ENCODE results near the gene ESYT2. TPM values are rescaled to one million over a fixed set of nuclear protein-coding genes. Genes with fewer than 3 reads are reported as not detected.

Gene ESYT2
- total RNA-seq, 1 experiment from 2014 or later = 78.6 TPM

- no peak for DNase-seq (ENCODE audit: unreplicated experiment)
- TF ChIP-seq, protein P1, sequence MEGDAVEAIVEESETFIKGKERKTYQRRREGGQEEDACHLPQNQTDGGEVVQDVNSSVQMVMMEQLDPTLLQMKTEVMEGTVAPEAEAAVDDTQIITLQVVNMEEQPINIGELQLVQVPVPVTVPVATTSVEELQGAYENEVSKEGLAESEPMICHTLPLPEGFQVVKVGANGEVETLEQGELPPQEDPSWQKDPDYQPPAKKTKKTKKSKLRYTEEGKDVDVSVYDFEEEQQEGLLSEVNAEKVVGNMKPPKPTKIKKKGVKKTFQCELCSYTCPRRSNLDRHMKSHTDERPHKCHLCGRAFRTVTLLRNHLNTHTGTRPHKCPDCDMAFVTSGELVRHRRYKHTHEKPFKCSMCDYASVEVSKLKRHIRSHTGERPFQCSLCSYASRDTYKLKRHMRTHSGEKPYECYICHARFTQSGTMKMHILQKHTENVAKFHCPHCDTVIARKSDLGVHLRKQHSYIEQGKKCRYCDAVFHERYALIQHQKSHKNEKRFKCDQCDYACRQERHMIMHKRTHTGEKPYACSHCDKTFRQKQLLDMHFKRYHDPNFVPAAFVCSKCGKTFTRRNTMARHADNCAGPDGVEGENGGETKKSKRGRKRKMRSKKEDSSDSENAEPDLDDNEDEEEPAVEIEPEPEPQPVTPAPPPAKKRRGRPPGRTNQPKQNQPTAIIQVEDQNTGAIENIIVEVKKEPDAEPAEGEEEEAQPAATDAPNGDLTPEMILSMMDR (IDR thresholded peaks at IDR 0.05; ENCODE audit: unreplicated experiment) = no peak
- ChIA-PET CTCF (interaction anchor here (0.7 to 1.3 kb wide), 2 partner anchors 17 to 22 kb away, joined by 3 to 5 read pairs; no protein-coding TSS in a partner anchor), POLR2A (interaction anchor here (0.7 to 1.0 kb wide), 3 partner anchors 15 to 231 kb away, joined by 3 to 4 read pairs (median 3); no protein-coding TSS in a partner anchor)
- no peak overlapping the region for H3K27ac Mint-ChIP-seq (ENCODE audit: low read depth, unreplicated experiment)
- H3K4me1 Mint-ChIP-seq (ENCODE audit: insufficient read depth, unreplicated experiment) = no peaks in the 10 kb centered on the region
- no peak overlapping the region for H3K4me3 Mint-ChIP-seq (ENCODE audit: unreplicated experiment)
- BruUV-seq (replicated peaks) = no TSS peak
- no peaks in the 10 kb centered on the region for H3K27me3 Mint-ChIP-seq (ENCODE audit: insufficient read depth, unreplicated experiment)
- intact Hi-C loops (cut with micrococcal nuclease) = no loop called here
- peaks cover 85% of the 10 kb centered on the region for H3K36me3 Mint-ChIP-seq (ENCODE audit: insufficient read depth, unreplicated experiment)
- no peaks in the 10 kb centered on the region for H3K9me3 Mint-ChIP-seq (ENCODE audit: unreplicated experiment)
Observed at GRCh38 chr7:158733220-158733519, 96.1 kb downstream of the ESYT2 start.

GRCh38 chr7:158732494-158733219, 96.7 kb downstream of the ESYT2 start:
- H3K36me3 Mint-ChIP-seq (ENCODE audit: insufficient read depth, unreplicated experiment) = peaks cover 80% of the 10 kb centered on the region
- H3K4me3 Mint-ChIP-seq (ENCODE audit: unreplicated experiment) = no peak overlapping the region
- no peaks in the 10 kb centered on the region for H3K9me3 Mint-ChIP-seq (ENCODE audit: unreplicated experiment)
- TF ChIP-seq, protein P1 (IDR thresholded peaks at IDR 0.05; ENCODE audit: unreplicated experiment) = no peak
- CTCF ChIA-PET = interaction anchor here (0.7 to 1.3 kb wide), 2 partner anchors 17 to 22 kb away, joined by 3 to 5 read pairs; no protein-coding TSS in a partner anchor
- no peak for DNase-seq (ENCODE audit: unreplicated experiment)
- intact Hi-C loops (cut with micrococcal nuclease) = no loop called here
- POLR2A ChIA-PET = interaction anchor here (0.5 to 1.0 kb wide), 4 partner anchors 14 to 232 kb away, joined by 3 to 4 read pairs (median 3); no protein-coding TSS in a partner anchor
- no peak overlapping the region for H3K27ac Mint-ChIP-seq (ENCODE audit: low read depth, unreplicated experiment)
- no TSS peak for BruUV-seq (replicated peaks)
- no peaks in the 10 kb centered on the region for H3K4me1 Mint-ChIP-seq (ENCODE audit: insufficient read depth, unreplicated experiment)
- H3K27me3 Mint-ChIP-seq (ENCODE audit: insufficient read depth, unreplicated experiment) = no peaks in the 10 kb centered on the region

DNA sequence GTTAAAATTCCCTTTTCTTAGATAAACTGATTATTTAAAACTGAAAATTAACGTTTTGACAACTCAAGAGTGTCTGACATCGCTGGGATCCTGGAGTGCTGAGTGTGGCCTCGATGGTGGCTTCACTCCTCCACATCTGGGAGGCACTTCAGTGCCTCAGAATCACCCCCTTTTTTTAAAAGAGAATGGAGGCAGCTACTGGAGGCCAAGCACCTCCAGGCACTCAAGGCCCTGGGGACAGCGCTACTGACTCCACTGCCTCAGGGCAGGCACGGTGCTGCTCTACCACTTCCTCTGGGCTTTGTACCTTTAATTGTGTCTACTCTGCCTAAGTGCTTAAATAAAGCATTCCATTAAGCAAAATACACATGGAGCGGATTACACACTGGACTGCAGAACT, 97.5 kb downstream of the ESYT2 start:
- POLR2A ChIA-PET = interaction anchor here (0.5 to 1.6 kb wide), 2 partner anchors 17 to 85 kb away, joined by 3 to 6 read pairs; no protein-coding TSS in a partner anchor
- Mint-ChIP-seq H3K9me3 (ENCODE audit: unreplicated experiment) (no peaks in the 10 kb centered on the region), H3K4me3 (ENCODE audit: unreplicated experiment) (no peak overlapping the region), H3K27me3 (ENCODE audit: insufficient read depth, unreplicated experiment) (no peaks in the 10 kb centered on the region), H3K27ac (ENCODE audit: low read depth, unreplicated experiment) (no peak overlapping the region), H3K4me1 (ENCODE audit: insufficient read depth, unreplicated experiment) (no peaks in the 10 kb centered on the region), H3K36me3 (ENCODE audit: insufficient read depth, unreplicated experiment) (peaks cover 71% of the 10 kb centered on the region)
- CTCF ChIA-PET = interaction anchor here (0.7 kb wide), 1 partner anchor 212 kb away, joined by 3 read pairs; no protein-coding TSS in a partner anchor
- no TSS peak for BruUV-seq (replicated peaks)
- no peak for DNase-seq (ENCODE audit: unreplicated experiment)
- TF ChIP-seq, protein P1 (IDR thresholded peaks at IDR 0.05; ENCODE audit: unreplicated experiment) = no peak
- intact Hi-C loops (cut with micrococcal nuclease) = no loop called here

DNA sequence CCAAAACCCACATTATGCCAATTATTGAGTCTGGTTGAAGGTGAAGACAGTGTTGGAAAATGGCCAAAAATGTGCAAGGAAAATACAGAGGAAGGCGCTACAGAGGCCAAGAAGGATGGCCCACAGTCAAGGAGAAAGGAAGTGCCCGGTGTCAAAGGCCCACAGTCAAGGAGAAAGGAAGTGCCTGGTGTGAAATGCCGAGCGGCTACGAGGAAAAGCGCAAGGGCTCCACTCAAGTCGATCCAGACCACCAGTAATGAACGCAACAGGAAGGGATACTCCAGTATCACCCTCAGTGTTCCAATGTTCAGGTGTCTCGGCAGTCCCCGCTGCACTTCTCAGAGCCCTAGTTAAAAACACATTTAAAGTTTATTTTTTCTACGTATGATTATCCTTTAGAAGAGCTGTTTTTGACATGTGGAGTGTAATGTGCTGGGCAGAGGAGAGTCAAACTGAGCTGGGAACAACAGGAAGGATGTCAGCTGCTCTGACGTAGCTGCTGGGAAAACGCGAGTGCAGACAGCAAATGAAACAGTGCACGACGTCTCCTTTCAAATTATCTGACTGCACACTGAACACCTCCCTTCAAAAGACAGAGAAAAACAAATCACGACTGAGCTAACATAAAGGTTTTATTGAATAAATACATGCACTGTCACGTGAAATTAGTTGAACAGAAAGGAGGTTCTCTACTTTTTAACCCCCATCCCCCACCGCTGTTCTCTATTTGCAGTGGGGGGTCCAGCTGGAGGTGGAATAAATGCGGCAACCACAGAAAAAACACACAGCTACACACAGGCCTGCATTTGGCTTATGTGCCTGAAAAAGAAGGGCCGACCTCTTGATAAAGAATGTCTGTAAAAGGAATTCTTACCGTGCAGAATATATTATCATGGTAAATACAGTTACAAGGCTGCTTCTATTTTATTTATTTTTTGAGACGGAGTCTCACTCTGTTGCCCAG, 98.6 kb downstream of the ESYT2 start:
- no peak for DNase-seq (ENCODE audit: unreplicated experiment)
- Mint-ChIP-seq H3K9me3 (ENCODE audit: unreplicated experiment) (no peaks in the 10 kb centered on the region), H3K27ac (ENCODE audit: low read depth, unreplicated experiment) (no peak overlapping the region), H3K4me1 (ENCODE audit: insufficient read depth, unreplicated experiment) (no peaks in the 10 kb centered on the region), H3K27me3 (ENCODE audit: insufficient read depth, unreplicated experiment) (no peaks in the 10 kb centered on the region), H3K36me3 (ENCODE audit: insufficient read depth, unreplicated experiment) (peaks cover 60% of the 10 kb centered on the region), H3K4me3 (ENCODE audit: unreplicated experiment) (no peak overlapping the region)
- TF ChIP-seq, protein P1 (IDR thresholded peaks at IDR 0.05; ENCODE audit: unreplicated experiment) = no peak
- ChIA-PET POLR2A (interaction anchor here (1.0 to 1.6 kb wide), 2 partner anchors 11 to 16 kb away, joined by 3 to 6 read pairs; no protein-coding TSS in a partner anchor), CTCF (interaction anchor here (0.6 to 1.1 kb wide), 2 partner anchors 34 to 246 kb away, joined by 3 read pairs; no protein-coding TSS in a partner anchor)
- no TSS peak for BruUV-seq (replicated peaks)
- intact Hi-C loops (cut with micrococcal nuclease) = no loop called here

Data from MCF 10A (cell line).